Ishikawa (cell line): ENCODE measurements around the gene ITIH5.

Experiments used
- CEBPB ChIP-seq: IDR thresholded peaks from 2 replicates; pipeline ENCODE4 v1.6.1; 2012
- CREB1 ChIP-seq: IDR thresholded peaks from 2 replicates; pipeline ENCODE4 v1.6.1; 2012; ENCODE audit warnings: low read depth
- EGR1 ChIP-seq: IDR thresholded peaks from 2 replicates; pipeline ENCODE4 v1.6.1; 2012
- EP300 ChIP-seq: IDR thresholded peaks from 2 replicates; pipeline ENCODE4 v1.6.1; 2012; ENCODE audit warnings: borderline replicate concordance
- FOXM1 ChIP-seq: IDR thresholded peaks from 2 replicates; pipeline ENCODE4 v1.6.1; 2012; ENCODE audit warnings: low read depth, borderline replicate concordance
- NFIC ChIP-seq: IDR thresholded peaks from 2 replicates; pipeline ENCODE4 v1.6.1; 2012
- RAD21 ChIP-seq: IDR thresholded peaks from 2 replicates; pipeline ENCODE4 v1.6.1; 2012; ENCODE audit warnings: low read depth
- TAF1 ChIP-seq: IDR thresholded peaks from 2 replicates; pipeline ENCODE4 v1.6.1; 2012; ENCODE audit warnings: low read depth, mild to moderate bottlenecking
- TCF12 ChIP-seq: IDR thresholded peaks from 2 replicates; pipeline ENCODE4 v1.6.1; 2012; ENCODE audit warnings: low read depth
- TEAD4 ChIP-seq: IDR thresholded peaks from 2 replicates; pipeline ENCODE4 v1.6.1; 2012
- YY1 ChIP-seq: IDR thresholded peaks from 2 replicates; pipeline ENCODE4 v1.6.1; 2012; ENCODE audit warnings: low read depth
- ZBTB7A ChIP-seq: IDR thresholded peaks from 2 replicates; pipeline ENCODE4 v1.6.1; 2012; ENCODE audit warnings: low read depth
- TF ChIP-seq, protein P1 (sequence below): IDR thresholded peaks from 2 replicates; pipeline ENCODE4 v1.6.1; 2012; ENCODE audit warnings: low read depth, mild to moderate bottlenecking
- TF ChIP-seq, protein P2 (sequence below): IDR thresholded peaks from 2 replicates; pipeline ENCODE4 v1.6.1; 2012
- TF ChIP-seq, protein P3 (sequence below): IDR thresholded peaks from 2 replicates; pipeline ENCODE4 v1.6.1; 2012

Gene ITIH5

DNA sequence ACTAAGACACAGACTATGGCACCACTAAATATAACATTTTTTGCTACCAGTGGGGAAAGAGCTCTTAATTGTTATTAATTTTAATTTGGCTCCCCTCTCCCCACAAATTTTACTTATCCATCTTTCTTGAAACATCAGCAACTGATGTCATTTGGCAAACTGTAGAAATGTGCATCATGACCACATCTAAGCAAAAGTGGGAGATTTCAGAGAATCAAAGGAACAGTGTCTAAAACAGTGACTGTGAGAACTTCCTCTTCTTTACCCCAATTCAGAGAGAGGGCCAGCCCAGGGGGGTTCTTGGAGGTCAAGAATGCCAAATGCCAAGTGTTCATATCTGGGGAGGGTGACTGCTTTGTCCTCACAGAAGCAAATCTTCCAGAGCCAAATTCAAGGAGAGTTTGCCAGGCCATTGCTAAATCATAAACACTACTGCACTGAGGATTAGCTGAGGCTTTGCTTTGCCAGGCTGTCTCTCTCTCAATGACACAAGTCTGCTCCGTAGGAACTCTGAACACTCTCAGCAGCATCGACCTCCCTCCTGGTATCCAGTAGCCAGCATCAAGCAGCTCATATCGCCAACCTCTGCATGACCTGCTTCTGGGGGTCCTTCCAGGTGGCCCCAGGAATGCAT is 65.6 kb downstream of the ITIH5 start:
- TF ChIP-seq, protein P1, sequence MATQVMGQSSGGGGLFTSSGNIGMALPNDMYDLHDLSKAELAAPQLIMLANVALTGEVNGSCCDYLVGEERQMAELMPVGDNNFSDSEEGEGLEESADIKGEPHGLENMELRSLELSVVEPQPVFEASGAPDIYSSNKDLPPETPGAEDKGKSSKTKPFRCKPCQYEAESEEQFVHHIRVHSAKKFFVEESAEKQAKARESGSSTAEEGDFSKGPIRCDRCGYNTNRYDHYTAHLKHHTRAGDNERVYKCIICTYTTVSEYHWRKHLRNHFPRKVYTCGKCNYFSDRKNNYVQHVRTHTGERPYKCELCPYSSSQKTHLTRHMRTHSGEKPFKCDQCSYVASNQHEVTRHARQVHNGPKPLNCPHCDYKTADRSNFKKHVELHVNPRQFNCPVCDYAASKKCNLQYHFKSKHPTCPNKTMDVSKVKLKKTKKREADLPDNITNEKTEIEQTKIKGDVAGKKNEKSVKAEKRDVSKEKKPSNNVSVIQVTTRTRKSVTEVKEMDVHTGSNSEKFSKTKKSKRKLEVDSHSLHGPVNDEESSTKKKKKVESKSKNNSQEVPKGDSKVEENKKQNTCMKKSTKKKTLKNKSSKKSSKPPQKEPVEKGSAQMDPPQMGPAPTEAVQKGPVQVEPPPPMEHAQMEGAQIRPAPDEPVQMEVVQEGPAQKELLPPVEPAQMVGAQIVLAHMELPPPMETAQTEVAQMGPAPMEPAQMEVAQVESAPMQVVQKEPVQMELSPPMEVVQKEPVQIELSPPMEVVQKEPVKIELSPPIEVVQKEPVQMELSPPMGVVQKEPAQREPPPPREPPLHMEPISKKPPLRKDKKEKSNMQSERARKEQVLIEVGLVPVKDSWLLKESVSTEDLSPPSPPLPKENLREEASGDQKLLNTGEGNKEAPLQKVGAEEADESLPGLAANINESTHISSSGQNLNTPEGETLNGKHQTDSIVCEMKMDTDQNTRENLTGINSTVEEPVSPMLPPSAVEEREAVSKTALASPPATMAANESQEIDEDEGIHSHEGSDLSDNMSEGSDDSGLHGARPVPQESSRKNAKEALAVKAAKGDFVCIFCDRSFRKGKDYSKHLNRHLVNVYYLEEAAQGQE = no peak
- TF ChIP-seq YY1 (no peak), CEBPB (no peak), FOXM1 (no peak), NFIC (no peak), CREB1 (no peak), EGR1 (no peak), EP300 (no peak), TCF12 (no peak), RAD21 (no peak), TAF1 (no peak), TEAD4 (no peak), ZBTB7A (no peak)
- TF ChIP-seq, protein P2, sequence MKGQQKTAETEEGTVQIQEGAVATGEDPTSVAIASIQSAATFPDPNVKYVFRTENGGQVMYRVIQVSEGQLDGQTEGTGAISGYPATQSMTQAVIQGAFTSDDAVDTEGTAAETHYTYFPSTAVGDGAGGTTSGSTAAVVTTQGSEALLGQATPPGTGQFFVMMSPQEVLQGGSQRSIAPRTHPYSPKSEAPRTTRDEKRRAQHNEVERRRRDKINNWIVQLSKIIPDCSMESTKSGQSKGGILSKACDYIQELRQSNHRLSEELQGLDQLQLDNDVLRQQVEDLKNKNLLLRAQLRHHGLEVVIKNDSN = no peak
- TF ChIP-seq, protein P3, sequence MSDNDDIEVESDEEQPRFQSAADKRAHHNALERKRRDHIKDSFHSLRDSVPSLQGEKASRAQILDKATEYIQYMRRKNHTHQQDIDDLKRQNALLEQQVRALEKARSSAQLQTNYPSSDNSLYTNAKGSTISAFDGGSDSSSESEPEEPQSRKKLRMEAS = no peak

DNA sequence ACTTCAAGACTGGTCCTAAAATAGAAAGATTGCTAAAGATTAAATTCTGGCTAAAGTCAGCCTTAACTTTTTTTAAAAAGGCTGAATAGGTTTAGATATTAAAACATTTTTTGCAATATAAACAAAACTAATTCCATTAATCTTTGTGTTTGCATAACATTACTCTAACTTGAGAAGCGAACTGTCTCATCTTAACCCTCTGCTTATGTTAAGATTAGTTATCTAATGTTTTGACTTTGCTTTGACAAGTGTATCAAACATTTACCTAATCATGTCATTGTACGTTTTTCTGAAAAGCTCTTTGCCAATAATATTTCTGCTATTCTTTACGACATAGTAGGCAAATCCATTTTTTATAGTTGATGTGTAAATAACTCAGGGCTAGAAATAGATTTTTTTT is 68.0 kb downstream of the ITIH5 start:
- TF ChIP-seq TEAD4 = no peak
- no peak for TF ChIP-seq NFIC
- TF ChIP-seq, protein P2 = no peak
- TF ChIP-seq FOXM1 = no peak
- TF ChIP-seq TAF1 = no peak
- no peak for TF ChIP-seq EP300
- TF ChIP-seq TCF12 = no peak

DNA sequence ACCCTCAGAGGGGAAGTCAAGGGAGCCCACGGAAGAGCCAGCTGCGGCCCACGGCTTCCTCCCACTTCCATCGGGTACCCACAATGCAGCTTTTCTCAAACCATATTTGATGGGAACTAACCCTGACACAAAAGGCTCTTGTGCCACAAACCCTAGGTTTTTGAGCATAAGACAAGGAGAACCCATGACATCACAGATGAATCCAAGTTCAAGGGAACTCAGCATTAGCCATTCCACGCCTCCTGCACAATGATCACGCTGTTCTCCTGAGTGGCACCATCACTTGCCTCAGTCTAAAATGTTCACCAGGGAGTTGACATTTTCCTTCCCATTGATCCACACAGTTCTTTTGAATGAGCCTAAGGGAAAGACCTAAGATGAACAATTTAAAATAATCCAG is 70.4 kb downstream of the ITIH5 start:
- TF ChIP-seq TAF1 = no peak
- TF ChIP-seq NFIC = no peak
- no peak for TF ChIP-seq TCF12
- TF ChIP-seq, protein P3 = no peak
- TF ChIP-seq TEAD4 = no peak
- no peak for TF ChIP-seq CREB1
- no peak for TF ChIP-seq EGR1
- no peak for TF ChIP-seq CEBPB
- TF ChIP-seq, protein P1 = no peak
- no peak for TF ChIP-seq YY1

DNA sequence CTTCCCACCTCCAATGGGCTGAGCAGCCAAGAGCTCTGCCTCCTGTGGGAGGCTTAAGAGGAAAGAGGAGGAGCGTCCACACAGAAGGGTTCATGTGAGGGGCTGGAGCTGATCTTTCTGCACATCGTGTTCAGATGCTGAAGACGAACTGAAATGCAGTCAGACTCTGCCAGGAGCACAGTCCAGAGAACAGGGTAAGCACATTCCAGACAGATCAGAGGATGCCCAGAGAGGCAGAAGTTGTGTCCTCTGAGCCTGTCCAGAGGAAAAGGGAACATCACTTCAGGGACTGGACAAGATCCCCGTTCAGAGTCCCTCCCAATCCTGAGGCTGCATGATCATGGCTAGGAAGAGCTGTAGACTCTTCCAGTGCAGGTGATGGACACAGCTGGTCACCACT is 72.9 kb downstream of the ITIH5 start:
- TF ChIP-seq EP300 (no peak), FOXM1 (no peak), CEBPB (no peak), TEAD4 (no peak), EGR1 (no peak), TAF1 (no peak), CREB1 (no peak), TCF12 (no peak), YY1 (no peak), RAD21 (no peak), ZBTB7A (no peak)
- TF ChIP-seq, protein P1 = no peak
- TF ChIP-seq, protein P3 = no peak
- TF ChIP-seq, protein P2 = no peak
